K562 (cell line): ENCODE results near the gene ASMTL. TPM values are rescaled to one million over a fixed set of nuclear protein-coding genes. Genes with fewer than 3 reads are reported as not detected.

Experiments
- ATAC-seq: fragments of 200-7000 bp; cut with Tn5 transposase; 3 replicates; pipeline ENCODE4 v1.9.1; 2020; ENCODE audit warnings: moderate library complexity
- BruUV-seq: library from RNA; stranded (reverse); fragments of 400-500 nt; replicated peaks from 2 replicates; lab custom pipeline; 2021; lab: Mats Ljungman, UMichigan
- CTCF ChIA-PET: fragments of 300-600 bp; formaldehyde crosslinking; extraction: SDS; loops from one replicate; lab custom pipeline; 2021; ENCODE audit warnings: low intra/inter-chr PET ratio; lab: Yijun Ruan, JAX
- POLR2A ChIA-PET: fragments of 300-600, 350-650 bp; sonication (Branson Sonifier 250); formaldehyde crosslinking; extraction: SDS; loops from one replicate; lab custom pipeline; 2021; ENCODE audit warnings: antibody characterized with exemption, inconsistent platforms; lab: Yijun Ruan, JAX
- DNase-seq, 4 experiments: peaks; one replicate each; pipeline versions ENCODE4 v3.0.0 to v3.0.0-alpha.2; 2011 to 2018; ENCODE audit warnings: low spot score in 3 of 4, mixed read lengths in 3 of 4; ENCODE audit errors: extremely low read depth in 1 of 4
- FAIRE-seq: peaks from 2 replicates; lab custom pipeline; 2011; peaks lifted over from hg19 to GRCh38; lab: Jason Lieb, UNC
- H2AFZ ChIP-seq: 2 replicates; pipeline ENCODE4 v1.6.0; 2011; ENCODE audit warnings: low read depth, low read length, control low read depth, inconsistent platforms
- H3K27ac ChIP-seq: fragments of 200-600 bp; 3 replicates; pipeline ENCODE4 v1.8.0; 2011; ENCODE audit warnings: low read depth, mild to moderate bottlenecking, control low read depth, inconsistent platforms, low read length, moderate library complexity, mixed read lengths; ENCODE audit errors: extremely low read depth
- H3K27me3 ChIP-seq, 2 experiments: fragments of 300-600 bp in 1 of 2; 2 replicates in 1 of 2; 3 replicates in 1 of 2; pipeline versions ENCODE4 v1.6.0 to v1.8.0; 2011; ENCODE audit warnings: inconsistent platforms in 2 of 2, low read length in 2 of 2, mild to moderate bottlenecking in 1 of 2, mixed read lengths in 1 of 2, moderate library complexity in 1 of 2; ENCODE audit not compliant: control insufficient read depth in 2 of 2, insufficient read depth in 2 of 2
- H3K36me3 ChIP-seq: fragments of 300-600 bp; 3 replicates; pipeline ENCODE4 v1.8.0; 2011; ENCODE audit warnings: mild to moderate bottlenecking, low read length, inconsistent platforms; ENCODE audit not compliant: control insufficient read depth, insufficient read depth
- H3K4me1 ChIP-seq, 2 experiments: fragments of 200-600 bp in 1 of 2; replicated peaks in 1 of 2; 2 replicates in 1 of 2; 3 replicates in 1 of 2; pipeline versions ENCODE4 v1.5.1 to v1.8.0; 2011; ENCODE audit warnings: inconsistent platforms in 2 of 2, low read length in 2 of 2, mild to moderate bottlenecking in 1 of 2, mixed read lengths in 1 of 2, moderate library complexity in 1 of 2; ENCODE audit not compliant: control insufficient read depth in 2 of 2, insufficient read depth in 2 of 2
- H3K4me2 ChIP-seq: 2 replicates; pipeline ENCODE4 v1.6.1; 2011; ENCODE audit warnings: low read length, control low read depth, inconsistent platforms, mixed read lengths; ENCODE audit not compliant: insufficient read depth
- H3K4me3 ChIP-seq: fragments of 200-600 bp; sonication (generic), shearing (Covaris generic); 2 replicates; pipeline ENCODE4 v1.5.1; 2016; ENCODE audit warnings: control low read depth, inconsistent platforms
- H3K79me2 ChIP-seq: fragments of 200-600 bp; 3 replicates; pipeline ENCODE4 v1.8.0; 2011; ENCODE audit warnings: low read length, inconsistent platforms; ENCODE audit not compliant: control insufficient read depth, insufficient read depth
- H3K9ac ChIP-seq, 2 experiments: 2 replicates each; pipeline versions ENCODE4 v1.6.0 to v1.6.1; 2011; ENCODE audit warnings: low read depth in 2 of 2, low read length in 2 of 2, control low read depth in 1 of 2, inconsistent platforms in 1 of 2, mild to moderate bottlenecking in 1 of 2, mixed read lengths in 1 of 2; ENCODE audit not compliant: insufficient read depth in 1 of 2
- H3K9me1 ChIP-seq: one replicate; pipeline ENCODE4 v1.6.0; 2011; ENCODE audit warnings: inconsistent platforms, mild to moderate bottlenecking, low read length, moderate library complexity; ENCODE audit not compliant: control insufficient read depth, insufficient read depth
- H3K9me3 ChIP-seq: replicated peaks from 2 replicates; pipeline ENCODE4 v1.5.1; 2011; ENCODE audit warnings: low read depth, low read length, inconsistent platforms; ENCODE audit not compliant: control insufficient read depth, insufficient read depth
- H4K20me1 ChIP-seq: replicated peaks from 2 replicates; pipeline ENCODE4 v1.6.1; 2011; ENCODE audit warnings: low read length, inconsistent platforms, mixed read lengths; ENCODE audit not compliant: control insufficient read depth, insufficient read depth
- CREBBP ChIP-seq: IDR thresholded peaks from one replicate; pipeline ENCODE4 v1.6.1; 2012; ENCODE audit warnings: low read depth, mild to moderate bottlenecking, control low read depth, inconsistent platforms, low read length
- MIER1 ChIP-seq: fragments of 450-650 bp; IDR thresholded peaks from 2 replicates; pipeline ENCODE4 v1.6.1; 2016; ENCODE audit warnings: antibody characterized with exemption, mild to moderate bottlenecking, low read depth
- NBN ChIP-seq: fragments of 450-650 bp; IDR thresholded peaks from 2 replicates; pipeline ENCODE4 v1.6.1; 2016; ENCODE audit warnings: low read depth, mild to moderate bottlenecking
- POLR3A ChIP-seq: IDR thresholded peaks from 2 replicates; pipeline ENCODE4 v1.6.1; 2011; ENCODE audit warnings: borderline replicate concordance, mild to moderate bottlenecking, moderate library complexity; ENCODE audit not compliant: insufficient read length, insufficient read depth; ENCODE audit errors: extremely low read depth
- ZC3H11A ChIP-seq: IDR thresholded peaks from 2 replicates; pipeline ENCODE4 v1.6.1; 2012; ENCODE audit warnings: low read depth, low read length, improper control_type of control experiment
- ZEB2 ChIP-seq: fragments of 450-650 bp; IDR thresholded peaks from 2 replicates; pipeline ENCODE4 v1.6.1; 2016
- WGBS: fragments of 100-300 bp; shearing (Covaris generic); methylation state at CpG from one replicate; pipeline ENCODE4 v1.1.6; 2016; ENCODE audit warnings: low coverage, mixed read lengths; ENCODE audit not compliant: insufficient coverage; ENCODE audit errors: missing lambda C conversion rate; 5-methylcytosine and 5-hydroxymethylcytosine counted together
- in situ Hi-C: fragments of 300-500 bp; cut with MboI; formaldehyde crosslinking; loops from 4 replicates; pipeline ENCODE4 v1.15.0; 2018; ENCODE audit warnings: inconsistent platforms, mixed read lengths
- intact Hi-C: fragments of 100-400 bp; cut with micrococcal nuclease; formaldehyde crosslinking; loops from 2 replicates; pipeline ENCODE4 v1.14.2; 2022
- polyA plus RNA-seq, 8 experiments: library from polyadenylated mRNA; depleted of rRNA in 4 of 8; stranded (reverse) in 5 of 8; unstranded in 3 of 8; fragments of >200 nt; fragmentation: Nextera tagmentation in 2 of 8; fragmentation: Illumina TruSeq in 1 of 8; extraction: Ambion mirVana in 2 of 8; extraction: Trizol in 1 of 8; gene quantifications; 2 replicates each; pipeline versions ENCODE4 v1.2.1 to v1.2.3, GENCODE V29; 2011 to 2014; ENCODE audit warnings: inconsistent platforms in 1 of 8, missing spikeins in 1 of 8
- total RNA-seq, 7 experiments: library from RNA; depleted of rRNA in 6 of 7; stranded (reverse); fragments of >200 nt in 6 of 7; fragmentation: Illumina TruSeq in 2 of 7; extraction: Trizol in 2 of 7; gene quantifications; 2 replicates each; pipeline versions ENCODE4 v1.2.1 to v1.2.3, GENCODE V29; 2011 to 2021; ENCODE audit warnings: low replicate concordance in 1 of 7
- TF ChIP-seq, protein P1 (sequence below): sonication (generic); formaldehyde crosslinking; IDR thresholded peaks from 2 replicates; pipeline ENCODE4 v1.8.1; 2023; ENCODE audit warnings: mild to moderate bottlenecking, missing genetic modification reagents

ASMTL gene
- total and polyA plus RNA-seq, 9 of the 15 experiments (the other 6 are each of a cell fraction or from before 2014, with no cell fraction given): 0.56 to 20.6 (median 7.6) TPM

DNA sequence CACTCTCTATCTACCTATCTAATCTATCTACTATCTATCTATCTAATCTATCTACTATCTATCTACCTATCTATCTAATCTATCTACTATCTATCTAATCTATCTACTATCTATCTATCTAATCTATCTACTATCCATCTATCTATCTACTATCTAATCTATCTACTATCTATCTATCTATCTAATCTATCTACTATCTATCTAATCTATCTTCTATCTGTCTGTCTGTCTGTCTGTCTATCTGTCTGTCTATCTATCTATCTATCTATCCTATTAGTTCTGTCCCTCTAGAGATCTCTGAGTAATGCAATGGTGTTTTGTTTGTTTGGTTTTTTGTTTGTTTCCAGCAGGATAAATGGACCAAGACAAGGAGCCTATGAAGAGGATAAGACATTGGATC lies 9.4 kb upstream of the ASMTL start:
- ATAC-seq: no peak
- peak; percentile 78; the same call in 1 of the 2 replicates for TF ChIP-seq ZC3H11A
- TF ChIP-seq, protein P1, sequence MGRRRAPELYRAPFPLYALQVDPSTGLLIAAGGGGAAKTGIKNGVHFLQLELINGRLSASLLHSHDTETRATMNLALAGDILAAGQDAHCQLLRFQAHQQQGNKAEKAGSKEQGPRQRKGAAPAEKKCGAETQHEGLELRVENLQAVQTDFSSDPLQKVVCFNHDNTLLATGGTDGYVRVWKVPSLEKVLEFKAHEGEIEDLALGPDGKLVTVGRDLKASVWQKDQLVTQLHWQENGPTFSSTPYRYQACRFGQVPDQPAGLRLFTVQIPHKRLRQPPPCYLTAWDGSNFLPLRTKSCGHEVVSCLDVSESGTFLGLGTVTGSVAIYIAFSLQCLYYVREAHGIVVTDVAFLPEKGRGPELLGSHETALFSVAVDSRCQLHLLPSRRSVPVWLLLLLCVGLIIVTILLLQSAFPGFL: no peak
- TF ChIP-seq CREBBP: peak; percentile 94
- TF ChIP-seq, all 486 proteins: peak for 2
- Histone ChIP-seq H3K9me3 (no peaks in the 10 kb centered on the region; the same call in 1 of the 2 replicates), H2AFZ (no peak overlapping the region), H3K79me2 (no peaks in the 10 kb centered on the region), H3K9me1 (no peaks in the 10 kb centered on the region), H3K27ac (no peak overlapping the region), H3K4me2 (no peak overlapping the region), H3K4me1 (no peaks in the 10 kb centered on the region; a peak in 3 of 5 replicates), H3K36me3 (no peaks in the 10 kb centered on the region), H3K27me3 (peaks cover 0 to 9% of the 10 kb centered on the region in 2 experiments; a peak in 2 of 5 replicates), H3K9ac (no peak overlapping the region), H3K4me3 (no peak overlapping the region), H4K20me1 (no peaks in the 10 kb centered on the region)
- no peak for DNase-seq
- POLR2A ChIA-PET: no interaction called here
- intact Hi-C loops: no loop called here
- no TSS peak for BruUV-seq
- CTCF ChIA-PET: no interaction called here
- no peak for FAIRE-seq
- in situ Hi-C loops: loop anchor here (10.0 to 25.0 kb wide), 2 partner anchors 113 to 1150 kb away; no protein-coding TSS in a partner anchor

DNA sequence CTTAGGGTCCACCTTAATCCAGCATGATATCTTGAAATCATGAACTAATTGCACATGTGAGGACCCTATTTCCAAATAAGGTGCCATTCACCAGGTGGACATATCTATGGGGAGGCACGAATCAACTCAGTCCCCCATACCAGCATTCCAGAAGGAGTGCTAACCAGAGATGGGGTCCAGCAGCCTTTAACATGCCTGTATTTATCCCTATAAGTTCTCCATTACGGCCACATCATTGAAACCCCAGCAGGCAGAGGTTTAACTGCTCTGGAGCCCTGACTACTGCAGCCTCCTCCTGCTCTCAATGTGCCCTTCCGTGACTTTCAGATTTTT lies 3.2 kb upstream of the ASMTL start:
- ATAC-seq (no peak), FAIRE-seq (no peak), DNase-seq (no peak)
- in situ Hi-C loops (loop anchor here (25.0 kb wide), 1 partner anchor 1156 kb away; no protein-coding TSS in a partner anchor), intact Hi-C loops (no loop called here)
- TF ChIP-seq POLR3A (no peak), ZEB2 (no peak), MIER1 (no peak), NBN (no peak)
- H3K27me3 ChIP-seq: peaks cover 0 to 17% of the 10 kb centered on the region in 2 experiments; a peak in 2 of 5 replicates
- BruUV-seq: no TSS peak
- H3K9me3 ChIP-seq: no peaks in the 10 kb centered on the region; the same call in 1 of the 2 replicates
- no peak overlapping the region for H3K27ac ChIP-seq
- H3K4me2 ChIP-seq: no peak overlapping the region
- H3K9ac ChIP-seq: no peak overlapping the region
- H2AFZ ChIP-seq: no peak overlapping the region
- no peak overlapping the region for H3K4me3 ChIP-seq
- no peaks in the 10 kb centered on the region for H3K9me1 ChIP-seq
- WGBS: 0% methylated on average over 3 of the region's 3 CpGs
- H3K4me1 ChIP-seq: peaks cover 0 to 13% of the 10 kb centered on the region in 2 experiments; a peak in 2 of 5 replicates
- no peaks in the 10 kb centered on the region for H4K20me1 ChIP-seq
- CTCF ChIA-PET: no interaction called here
- POLR2A ChIA-PET: no interaction called here
- no peaks in the 10 kb centered on the region for H3K36me3 ChIP-seq
- H3K79me2 ChIP-seq: peaks cover 13% of the 10 kb centered on the region
